Measurements from ENCODE around the gene SCAF1. TPM values are rescaled to one million over a fixed set of nuclear protein-coding genes. Genes with fewer than 3 reads are reported as not detected.

Gene SCAF1
- total and polyA plus RNA-seq, 2 of the 13 experiments (the other 11 are each of a cell fraction or from before 2014, with no cell fraction given), result 3.3 to 6.1 TPM

GRCh38 chr19:49641688-49642491 lies at the start of gene SCAF1 (continued):
- no peak for TF ChIP-seq PREB (CRISPR knock-in tag; IDR thresholded peaks at IDR 0.05)
- TF ChIP-seq ZC3H13 (CRISPR knock-in tag; IDR thresholded peaks at IDR 0.05), result peak; percentile 90
- no peak for TF ChIP-seq CC2D1A (CRISPR knock-in tag; IDR thresholded peaks at IDR 0.05)
- TF ChIP-seq PATZ1 (CRISPR knock-in tag; IDR thresholded peaks at IDR 0.05), result peak; percentile 41; the same call in 1 of the 2 replicates
- no peak for TF ChIP-seq ZNF142 (CRISPR knock-in tag; IDR thresholded peaks at IDR 0.05)
- TF ChIP-seq NCOR1 (IDR thresholded peaks at IDR 0.05; ENCODE audit: borderline replicate concordance, low read length), result no peak
- no peak for TF ChIP-seq ZNF256 (CRISPR knock-in tag; conservative IDR thresholded peaks at IDR 0.05)
- TF ChIP-seq RAD51 (IDR thresholded peaks at IDR 0.05; ENCODE audit: borderline replicate concordance), result no peak
- no peak for TF ChIP-seq PLRG1 (conservative IDR thresholded peaks at IDR 0.05)
- TF ChIP-seq E2F2 (CRISPR knock-in tag; IDR thresholded peaks at IDR 0.05; ENCODE audit: borderline replicate concordance), result peak; percentile 90; the same call in 1 of the 2 replicates
- no peak for TF ChIP-seq ZNF432 (CRISPR knock-in tag; IDR thresholded peaks at IDR 0.05; ENCODE audit: borderline replicate concordance)
- TF ChIP-seq ZNF460 (CRISPR knock-in tag; IDR thresholded peaks at IDR 0.05; ENCODE audit: borderline replicate concordance), result no peak; the same call in 1 of the 2 replicates
- no peak for TF ChIP-seq CERS6 (CRISPR knock-in tag; IDR thresholded peaks at IDR 0.05)
- no peak for TF ChIP-seq SAFB2 (CRISPR knock-in tag; IDR thresholded peaks at IDR 0.05; ENCODE audit: borderline replicate concordance, low read depth)
- no peak for TF ChIP-seq ZBTB42 (CRISPR knock-in tag; IDR thresholded peaks at IDR 0.05)

All from HepG2 (cell line).